ENCODE data around the gene COL4A2. TPM values are rescaled to one million over a fixed set of nuclear protein-coding genes. Genes with fewer than 3 reads are reported as not detected.
A peak's percentile ranks its signal among the peaks of the same experiment; 100 is the strongest.
"Not testable (repeated sequence)": the region's sequence is repeated elsewhere in the genome, so short reads cannot be mapped to it uniquely, and the experiment has no call there.

Gene COL4A2
- total RNA-seq, 1 donor from 2014 or later: 290 TPM

- DNase-seq (ENCODE audit: low read depth, low spot score): no peak
Observed at GRCh38 chr13:110529522-110530311, 222.6 kb downstream of the COL4A2 start.

GRCh38 chr13:110531100-110531499, 224.0 kb downstream of the COL4A2 start:
- DNase-seq (ENCODE audit: low read depth, low spot score): no peak

GRCh38 chr13:110531671-110532083, 224.6 kb downstream of the COL4A2 start:
- DNase-seq (ENCODE audit: low read depth, low spot score): no peak

GRCh38 chr13:110532258-110532657, 225.2 kb downstream of the COL4A2 start:
- not testable (repeated sequence) for DNase-seq (ENCODE audit: low read depth, low spot score)

GRCh38 chr13:110533771-110534670, 226.9 kb downstream of the COL4A2 start:
- no peak for DNase-seq (ENCODE audit: low read depth, low spot score)

GRCh38 chr13:110535526-110535925, 228.4 kb downstream of the COL4A2 start:
- no peak for DNase-seq (ENCODE audit: low read depth, low spot score)

- DNase-seq (ENCODE audit: low read depth, low spot score): no peak
Observed at GRCh38 chr13:110536006-110536693, 229.1 kb downstream of the COL4A2 start.

GRCh38 chr13:110538632-110539031, 231.5 kb downstream of the COL4A2 start:
- no peak for DNase-seq (ENCODE audit: low read depth, low spot score)

GRCh38 chr13:110539894-110540293, 232.8 kb downstream of the COL4A2 start:
- no peak for DNase-seq (ENCODE audit: low read depth, low spot score)

GRCh38 chr13:110540871-110541525, 233.9 kb downstream of the COL4A2 start:
- DNase-seq (ENCODE audit: low read depth, low spot score): no peak

- DNase-seq (ENCODE audit: low read depth, low spot score): no peak
Observed at GRCh38 chr13:110541526-110541920, 234.4 kb downstream of the COL4A2 start.

- no peak for DNase-seq (ENCODE audit: low read depth, low spot score)
Observed at GRCh38 chr13:110542169-110542796, 235.2 kb downstream of the COL4A2 start.

- no peak for DNase-seq (ENCODE audit: low read depth, low spot score)
Observed at GRCh38 chr13:110546378-110546777, 239.3 kb downstream of the COL4A2 start.

- DNase-seq (ENCODE audit: low read depth, low spot score): peak; percentile 90
Observed at GRCh38 chr13:110546926-110547325, 239.8 kb downstream of the COL4A2 start.

GRCh38 chr13:110548891-110549794, 242.1 kb downstream of the COL4A2 start:
- DNase-seq (ENCODE audit: low read depth, low spot score): no peak

GRCh38 chr13:110549795-110550160, 242.7 kb downstream of the COL4A2 start:
- no peak for DNase-seq (ENCODE audit: low read depth, low spot score)

- no peak for DNase-seq (ENCODE audit: low read depth, low spot score)
Observed at GRCh38 chr13:110551284-110551683, 244.2 kb downstream of the COL4A2 start.

- no peak for DNase-seq (ENCODE audit: low read depth, low spot score)
Observed at GRCh38 chr13:110552767-110553166, 245.7 kb downstream of the COL4A2 start.

- DNase-seq (ENCODE audit: low read depth, low spot score): no peak
Observed at GRCh38 chr13:110553417-110553816, 246.3 kb downstream of the COL4A2 start.
